HCT116 (cell line): ENCODE measurements around the gene HACD4.

Experiments
- ATF3 ChIP-seq: IDR thresholded peaks from 2 replicates; pipeline ENCODE4 v1.6.1; 2012
- CBX3 ChIP-seq: IDR thresholded peaks from 2 replicates; pipeline ENCODE4 v1.6.1; 2012; ENCODE audit warnings: low read depth
- EZH2phosphoT487 ChIP-seq: fragments of 200-600 bp; IDR thresholded peaks from 2 replicates; pipeline ENCODE4 v1.6.1; 2018; ENCODE audit warnings: antibody characterized with exemption, borderline replicate concordance
- SP1 ChIP-seq: IDR thresholded peaks from 2 replicates; pipeline ENCODE4 v1.6.1; 2012; ENCODE audit warnings: low read depth
- YY1 ChIP-seq: IDR thresholded peaks from 2 replicates; pipeline ENCODE4 v1.6.1; 2011; ENCODE audit warnings: low read length, low read depth, moderate library complexity, mild to moderate bottlenecking; ENCODE audit not compliant: insufficient replicate concordance; ENCODE audit errors: extremely low read depth

DNA sequence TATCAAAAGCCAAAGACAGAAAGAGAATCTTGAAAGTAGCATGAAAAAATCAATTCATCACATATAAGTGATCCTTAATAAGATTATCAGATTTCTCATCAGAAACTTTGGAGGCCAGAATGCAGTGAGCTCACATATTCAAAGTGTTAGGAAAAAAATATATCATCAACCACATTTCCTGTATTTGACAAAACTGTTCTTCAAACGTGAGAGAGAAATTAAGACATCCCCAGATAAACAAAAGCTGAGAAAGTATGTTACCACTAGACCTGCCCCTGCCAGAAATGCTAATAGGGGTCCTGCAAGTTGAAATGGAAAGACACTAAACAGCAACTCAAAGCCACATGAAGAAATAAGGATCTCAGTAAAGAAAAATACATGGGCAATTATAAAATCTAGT lies 29.9 kb downstream of the HACD4 start:
- TF ChIP-seq ATF3 (no peak), YY1 (no peak), SP1 (no peak), EZH2phosphoT487 (no peak), CBX3 (no peak)
